GM12878 (cell line): ENCODE results near the gene L3MBTL1. TPM values are rescaled to one million over a fixed set of nuclear protein-coding genes. Genes with fewer than 3 reads are reported as not detected.

Experiments
- ATAC-seq: fragments of 200-7000 bp; cut with Tn5 transposase; 3 replicates; pipeline ENCODE4 v1.9.1; 2020; ENCODE audit warnings: mild to moderate bottlenecking, moderate library complexity
- BruUV-seq: library from RNA; stranded (reverse); fragments of 400-500 nt; replicated peaks from 2 replicates; lab custom pipeline; 2021; lab: Mats Ljungman, UMichigan
- CTCF ChIA-PET: fragments of 300-600 bp; sonication (Branson Sonifier 250); formaldehyde crosslinking; extraction: SDS; loops from one replicate; lab custom pipeline; 2021; ENCODE audit warnings: inconsistent platforms; lab: Yijun Ruan, JAX
- POLR2A ChIA-PET: fragments of 350-600 bp; formaldehyde crosslinking; extraction: SDS; loops from one replicate; lab custom pipeline; 2021; ENCODE audit warnings: inconsistent platforms; lab: Charles Lee
- RAD21 ChIA-PET: fragments of 300-600 bp; sonication (Branson Sonifier 250); formaldehyde crosslinking; loops from one replicate; lab custom pipeline; 2023; ENCODE audit warnings: antibody characterized with exemption; ENCODE audit not compliant: unreplicated experiment; lab: Charles Lee
- SMC1A ChIA-PET: fragments of 300-600 bp; sonication (Branson Sonifier 250); formaldehyde crosslinking; loops from one replicate; lab custom pipeline; 2023; ENCODE audit not compliant: unreplicated experiment, uncharacterized antibody; lab: Charles Lee
- DNase-seq: peaks from one replicate; pipeline ENCODE4 v3.0.0-alpha.2; 2011; ENCODE audit warnings: low read depth, low spot score
- FAIRE-seq: peaks from 3 replicates; lab custom pipeline; 2011; peaks lifted over from hg19 to GRCh38; lab: Jason Lieb, UNC
- H2AFZ ChIP-seq: 2 replicates; pipeline ENCODE4 v1.6.0; 2011; ENCODE audit warnings: low read depth, low read length, control low read depth; ENCODE audit not compliant: control insufficient read depth
- H3K27ac ChIP-seq: 2 replicates; pipeline ENCODE4 v1.5.1; 2011; ENCODE audit warnings: control low read depth; ENCODE audit not compliant: control insufficient read depth, insufficient read depth
- H3K27me3 ChIP-seq, 2 experiments: replicated peaks in 1 of 2; 2 replicates each; pipeline versions ENCODE4 v1.6.0 to v1.6.1; 2011; ENCODE audit warnings: low read length in 1 of 2; ENCODE audit not compliant: control insufficient read depth in 2 of 2, insufficient read depth in 2 of 2
- H3K36me3 ChIP-seq, 2 experiments: 2 replicates each; pipeline ENCODE4 v1.5.1; 2011; ENCODE audit warnings: low read length in 1 of 2; ENCODE audit not compliant: control insufficient read depth in 2 of 2, insufficient read depth in 2 of 2
- H3K4me1 ChIP-seq: 2 replicates; pipeline ENCODE4 v1.6.1; 2011; ENCODE audit warnings: mild to moderate bottlenecking, low read length, moderate library complexity, mixed read lengths; ENCODE audit not compliant: control insufficient read depth, insufficient read depth
- H3K4me2 ChIP-seq: 2 replicates; pipeline ENCODE4 v1.6.0; 2011; ENCODE audit warnings: control low read depth; ENCODE audit not compliant: control insufficient read depth, insufficient read depth
- H3K4me3 ChIP-seq: fragments of 200-600 bp; sonication (generic); 2 replicates; pipeline ENCODE4 v1.5.1; 2016
- H3K79me2 ChIP-seq: 2 replicates; pipeline ENCODE4 v1.6.0; 2011; ENCODE audit warnings: low read length; ENCODE audit not compliant: control insufficient read depth, insufficient read depth
- H3K9ac ChIP-seq: 2 replicates; pipeline ENCODE4 v1.8.0; 2011; ENCODE audit warnings: low read length, control low read depth, mixed read lengths; ENCODE audit not compliant: control insufficient read depth, insufficient read depth
- H3K9me3 ChIP-seq: replicated peaks from 3 replicates; pipeline ENCODE4 v1.5.1; 2011; ENCODE audit warnings: mild to moderate bottlenecking, low read length; ENCODE audit not compliant: control insufficient read depth, insufficient read depth
- H4K20me1 ChIP-seq: 2 replicates; pipeline ENCODE4 v1.6.0; 2011; ENCODE audit not compliant: control insufficient read depth, insufficient read depth
- BACH1 ChIP-seq: fragments of 450-650 bp; IDR thresholded peaks from 2 replicates; pipeline ENCODE4 v1.6.1; 2017; ENCODE audit warnings: mild to moderate bottlenecking, borderline replicate concordance
- ESRRA ChIP-seq: IDR thresholded peaks from 2 replicates; pipeline ENCODE4 v1.6.1; 2012; ENCODE audit warnings: mild to moderate bottlenecking, low read length, improper control_type of control experiment
- ETV6 ChIP-seq, 2 experiments: fragments of 450-650 bp in 1 of 2; IDR thresholded peaks in 1 of 2; conservative IDR thresholded peaks in 1 of 2; 2 replicates each; pipeline ENCODE4 v1.6.1; 2014; ENCODE audit warnings: antibody characterized with exemption in 1 of 2, borderline replicate concordance in 1 of 2, low read depth in 1 of 2, mild to moderate bottlenecking in 1 of 2, moderate library complexity in 1 of 2
- FOXK2 ChIP-seq: fragments of 450-650 bp; IDR thresholded peaks from 2 replicates; pipeline ENCODE4 v1.6.1; 2017; ENCODE audit warnings: mild to moderate bottlenecking, moderate library complexity
- GABPA ChIP-seq: IDR thresholded peaks from 2 replicates; pipeline ENCODE4 v1.6.1; 2014; ENCODE audit warnings: antibody characterized with exemption, low read depth, mild to moderate bottlenecking, inconsistent platforms
- GATAD2B ChIP-seq: fragments of 450-650 bp; conservative IDR thresholded peaks from 2 replicates; pipeline ENCODE4 v1.6.1; 2017; ENCODE audit warnings: low read depth, mild to moderate bottlenecking, moderate library complexity
- IRF4 ChIP-seq: IDR thresholded peaks from 2 replicates; pipeline ENCODE4 v1.6.1; 2011; ENCODE audit warnings: low read depth, low read length
- MTA2 ChIP-seq: fragments of 450-650 bp; IDR thresholded peaks from 2 replicates; pipeline ENCODE4 v1.6.1; 2016; ENCODE audit warnings: low read depth, mild to moderate bottlenecking, moderate library complexity
- POLR2AphosphoS2 ChIP-seq: IDR thresholded peaks from 2 replicates; pipeline ENCODE4 v1.6.1; 2011; ENCODE audit warnings: low read depth, mild to moderate bottlenecking, low read length, improper control_type of control experiment, moderate library complexity
- SMC3 ChIP-seq: IDR thresholded peaks from 2 replicates; pipeline ENCODE4 v1.6.1; 2011; ENCODE audit warnings: low read length, improper control_type of control experiment, borderline replicate concordance
- ZBTB4 ChIP-seq: fragments of 450-650 bp; formaldehyde crosslinking; IDR thresholded peaks from 2 replicates; pipeline ENCODE4 v1.4.0; 2022; ENCODE audit warnings: mild to moderate bottlenecking, moderate library complexity
- ZNF207 ChIP-seq: fragments of 450-650 bp; IDR thresholded peaks from 2 replicates; pipeline ENCODE4 v1.6.1; 2014; ENCODE audit warnings: antibody characterized with exemption, mild to moderate bottlenecking, borderline replicate concordance
- WGBS: methylation state at CpG from one replicate; pipeline ENCODE4 v1.1.6; 2016; ENCODE audit warnings: low lambda C conversion rate; ENCODE audit not compliant: insufficient replicate concordance, insufficient coverage; ENCODE audit errors: missing lambda C conversion rate; 5-methylcytosine and 5-hydroxymethylcytosine counted together
- in situ Hi-C: fragments of 300-500 bp; cut with MboI; formaldehyde crosslinking; loops from 9 replicates; pipeline ENCODE4 v1.14.3; 2018; ENCODE audit warnings: mixed read lengths
- intact Hi-C: fragments of 100-400 bp; cut with micrococcal nuclease; formaldehyde crosslinking; loops from one replicate; pipeline ENCODE4 v1.14.2; 2022; ENCODE audit not compliant: unreplicated experiment
- polyA plus RNA-seq, 11 experiments: library from polyadenylated mRNA; depleted of rRNA in 4 of 11; unstranded in 6 of 11; stranded (reverse) in 5 of 11; fragments of >200 nt; fragmentation: Nextera tagmentation in 4 of 11; fragmentation: Illumina TruSeq in 1 of 11; extraction: Ambion mirVana in 4 of 11; extraction: Trizol in 1 of 11; gene quantifications; 1 replicate in 1 of 11; 2 replicates in 10 of 11; pipeline versions ENCODE4 v1.2.1 to v1.2.3, GENCODE V29; 2011 to 2016; ENCODE audit warnings: inconsistent platforms in 2 of 11, missing spikeins in 2 of 11, low read depth in 1 of 11
- total RNA-seq, 4 experiments: library from RNA; depleted of rRNA in 3 of 4; stranded (reverse); fragments of >200 nt in 3 of 4; fragmentation: Illumina TruSeq in 1 of 4; extraction: Trizol in 1 of 4; gene quantifications; 2 replicates each; pipeline versions ENCODE4 v1.2.1 to v1.2.3, GENCODE V29; 2013 to 2021
- TF ChIP-seq, protein P1 (sequence below): fragments of 450-650 bp; IDR thresholded peaks from 2 replicates; pipeline ENCODE4 v1.6.1; 2017; ENCODE audit warnings: mild to moderate bottlenecking, low read depth, inconsistent platforms; ENCODE audit not compliant: poor library complexity, severe bottlenecking

The L3MBTL1 gene
- total and polyA plus RNA-seq, 10 of the 15 experiments (the other 5 are each of a cell fraction or from before 2014, with no cell fraction given) = 0.56 to 6.6 (median 3.9) TPM

- ChIA-PET POLR2A (interaction anchor here (0.8 to 2.1 kb wide), 2 partner anchors 58 to 71 kb away, joined by 4 to 6 read pairs; partner anchors contain the start of gene SRSF6), RAD21 (interaction anchor here (1.0 to 1.2 kb wide), 2 partner anchors 65 to 67 kb away, joined by 3 to 5 read pairs; no protein-coding TSS in a partner anchor), SMC1A (no interaction called here), CTCF (interaction anchor here (0.9 to 1.3 kb wide), 4 partner anchors 23 to 176 kb away, joined by 3 to 5 read pairs (median 4); no protein-coding TSS in a partner anchor)
- Histone ChIP-seq H3K79me2 (peaks cover 2% of the 10 kb centered on the region), H3K9me3 (no peaks in the 10 kb centered on the region; the same call in 1 of the 3 replicates), H2AFZ (no peak overlapping the region), H3K9ac (no peak overlapping the region), H3K36me3 (no peaks in the 10 kb centered on the region), H3K4me3 (peak overlapping the region; percentile 73; the same call in 1 of the 2 replicates), H3K4me1 (peaks cover 3% of the 10 kb centered on the region; the same call in 1 of the 2 replicates), H3K27ac (no peak overlapping the region), H3K27me3 (no peaks in the 10 kb centered on the region), H4K20me1 (no peaks in the 10 kb centered on the region), H3K4me2 (peak overlapping the region; percentile 52)
- FAIRE-seq (no peak), ATAC-seq (no peak), DNase-seq (no peak)
- TF ChIP-seq POLR2AphosphoS2 (no peak), BACH1 (no peak), ETV6 (conservative IDR thresholded peaks at IDR 0.05 in 1 of 2, IDR thresholded peaks at IDR 0.05 in 1 of 2; ENCODE audit: borderline replicate concordance in 1 of 2, low read depth in 1 of 2) (no peak), ZBTB4 (CRISPR knock-in tag) (no peak), GATAD2B (no peak), ZNF207 (no peak), IRF4 (no peak), FOXK2 (no peak), MTA2 (no peak), GABPA (no peak), ESRRA (no peak), SMC3 (no peak)
- TF ChIP-seq, protein P1, sequence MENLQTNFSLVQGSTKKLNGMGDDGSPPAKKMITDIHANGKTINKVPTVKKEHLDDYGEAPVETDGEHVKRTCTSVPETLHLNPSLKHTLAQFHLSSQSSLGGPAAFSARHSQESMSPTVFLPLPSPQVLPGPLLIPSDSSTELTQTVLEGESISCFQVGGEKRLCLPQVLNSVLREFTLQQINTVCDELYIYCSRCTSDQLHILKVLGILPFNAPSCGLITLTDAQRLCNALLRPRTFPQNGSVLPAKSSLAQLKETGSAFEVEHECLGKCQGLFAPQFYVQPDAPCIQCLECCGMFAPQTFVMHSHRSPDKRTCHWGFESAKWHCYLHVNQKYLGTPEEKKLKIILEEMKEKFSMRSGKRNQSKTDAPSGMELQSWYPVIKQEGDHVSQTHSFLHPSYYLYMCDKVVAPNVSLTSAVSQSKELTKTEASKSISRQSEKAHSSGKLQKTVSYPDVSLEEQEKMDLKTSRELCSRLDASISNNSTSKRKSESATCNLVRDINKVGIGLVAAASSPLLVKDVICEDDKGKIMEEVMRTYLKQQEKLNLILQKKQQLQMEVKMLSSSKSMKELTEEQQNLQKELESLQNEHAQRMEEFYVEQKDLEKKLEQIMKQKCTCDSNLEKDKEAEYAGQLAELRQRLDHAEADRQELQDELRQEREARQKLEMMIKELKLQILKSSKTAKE = no peak
- intact Hi-C loops (no loop called here), in situ Hi-C loops (no loop called here)
- WGBS = 64% methylated on average over 2 of the region's 2 CpGs
- no TSS peak for BruUV-seq
Measured at GRCh38 chr20:43515628-43516027, 8.1 kb downstream of the L3MBTL1 start.
